Endothelial cell of umbilical vein (primary cell): ENCODE measurements around the gene HEBP1. TPM values are rescaled to one million over a fixed set of nuclear protein-coding genes. Genes with fewer than 3 reads are reported as not detected.

ENCODE experiments used
- BruUV-seq: library from RNA; stranded (reverse); fragments of 400-500 nt; replicated peaks from 2 replicates; lab custom pipeline; 2021; lab: Mats Ljungman, UMichigan
- CTCF ChIA-PET: fragments of 300-600, 350-600 bp; sonication (Branson Sonifier 250); formaldehyde crosslinking; loops from one replicate; lab custom pipeline; 2021; ENCODE audit warnings: antibody characterized with exemption, inconsistent platforms; lab: Charles Lee
- POLR2A ChIA-PET: fragments of 300-600, 350-600 bp; sonication (Branson Sonifier 250); formaldehyde crosslinking; loops from one replicate; lab custom pipeline; 2021; ENCODE audit warnings: antibody characterized with exemption, inconsistent platforms; lab: Charles Lee
- DNase-seq: peaks from one replicate; pipeline ENCODE4 v3.0.0-alpha.2; 2011; ENCODE audit warnings: low read depth, low spot score
- FAIRE-seq: peaks from 2 replicates; lab custom pipeline; 2011; peaks lifted over from hg19 to GRCh38; lab: Jason Lieb, UNC
- H2AFZ ChIP-seq: 2 replicates; pipeline ENCODE4 v1.6.0; 2012; ENCODE audit warnings: low read depth, low read length, control low read depth, inconsistent platforms
- H3K27ac ChIP-seq: 2 replicates; pipeline ENCODE4 v1.5.1; 2011; ENCODE audit warnings: low read depth, mild to moderate bottlenecking, control low read depth, low read length, moderate library complexity; ENCODE audit not compliant: insufficient read depth
- H3K27me3 ChIP-seq, 2 experiments: 2 replicates each; pipeline versions ENCODE4 v1.6.0 to v1.6.1; 2011; ENCODE audit warnings: low read length in 2 of 2, mixed read lengths in 1 of 2; ENCODE audit not compliant: control insufficient read depth in 2 of 2, insufficient read depth in 2 of 2
- H3K36me3 ChIP-seq, 2 experiments: 2 replicates in 1 of 2; 3 replicates in 1 of 2; pipeline ENCODE4 v1.5.1; 2011; ENCODE audit warnings: low read length in 2 of 2, mild to moderate bottlenecking in 1 of 2, moderate library complexity in 1 of 2; ENCODE audit not compliant: control insufficient read depth in 2 of 2, insufficient read depth in 2 of 2; ENCODE audit errors: extremely low read depth in 1 of 2
- H3K4me1 ChIP-seq: 3 replicates; pipeline ENCODE4 v1.5.1; 2011; ENCODE audit warnings: mild to moderate bottlenecking, low read length; ENCODE audit not compliant: control insufficient read depth, insufficient read depth; ENCODE audit errors: extremely low read depth
- H3K4me2 ChIP-seq: 2 replicates; pipeline ENCODE4 v1.6.1; 2011; ENCODE audit warnings: low read length, control low read depth, mixed read lengths; ENCODE audit not compliant: insufficient read depth
- H3K4me3 ChIP-seq, 3 experiments: fragments of 200-600 bp in 1 of 3; sonication (generic), shearing (Covaris generic) in 1 of 3; replicated peaks in 1 of 3; 2 replicates each; pipeline ENCODE4 v1.5.1; 2011 to 2016; ENCODE audit warnings: control low read depth in 3 of 3, low read length in 3 of 3, mild to moderate bottlenecking in 2 of 3, inconsistent platforms in 1 of 3, low read depth in 1 of 3, moderate library complexity in 1 of 3; ENCODE audit not compliant: insufficient read depth in 1 of 3
- H3K79me2 ChIP-seq: 2 replicates; pipeline ENCODE4 v1.6.0; 2012; ENCODE audit warnings: low read length, inconsistent platforms; ENCODE audit not compliant: control insufficient read depth, insufficient read depth
- H3K9ac ChIP-seq: replicated peaks from 2 replicates; pipeline ENCODE3; 2011; ENCODE audit warnings: low read length, control low read depth; ENCODE audit not compliant: insufficient read depth; ENCODE audit errors: extremely low read depth
- H3K9me1 ChIP-seq: replicated peaks from 3 replicates; pipeline ENCODE4 v1.6.0; 2011; ENCODE audit warnings: mild to moderate bottlenecking, low read length; ENCODE audit not compliant: control insufficient read depth, insufficient read depth; ENCODE audit errors: extremely low read depth
- H3K9me3 ChIP-seq: replicated peaks from 2 replicates; pipeline ENCODE4 v1.5.1; 2012; ENCODE audit warnings: low read length, inconsistent platforms; ENCODE audit not compliant: control insufficient read depth, insufficient read depth
- H4K20me1 ChIP-seq: replicated peaks from 2 replicates; pipeline ENCODE3; 2011; ENCODE audit warnings: mild to moderate bottlenecking, low read length; ENCODE audit not compliant: control insufficient read depth, insufficient read depth; ENCODE audit errors: extremely low read depth
- EZH2 ChIP-seq: IDR thresholded peaks from 2 replicates; pipeline ENCODE4 v1.6.1; 2012; ENCODE audit warnings: borderline replicate concordance, low read depth, mild to moderate bottlenecking, moderate library complexity, low read length, inconsistent platforms; ENCODE audit not compliant: severe bottlenecking
- FOS ChIP-seq: IDR thresholded peaks from 2 replicates; pipeline ENCODE4 v1.6.1; 2011; ENCODE audit warnings: mild to moderate bottlenecking, low read length, moderate library complexity, borderline replicate concordance; ENCODE audit not compliant: insufficient read depth
- GATA2 ChIP-seq: IDR thresholded peaks from 2 replicates; pipeline ENCODE4 v1.7.0; 2011; ENCODE audit warnings: low read depth, mild to moderate bottlenecking, moderate library complexity, mixed read lengths, low read length; ENCODE audit not compliant: insufficient read length, insufficient read depth
- JUN ChIP-seq: IDR thresholded peaks from 2 replicates; pipeline ENCODE4 v1.6.1; 2011; ENCODE audit warnings: borderline replicate concordance, low read depth; ENCODE audit not compliant: insufficient read length, insufficient read depth
- MYC ChIP-seq: IDR thresholded peaks from one replicate; pipeline ENCODE4 v1.6.1; 2011; ENCODE audit warnings: mild to moderate bottlenecking, low read depth, low read length
- POLR2A ChIP-seq: IDR thresholded peaks from 2 replicates; pipeline ENCODE4 v1.6.1; 2012; ENCODE audit warnings: low read depth, mild to moderate bottlenecking, control low read depth, low read length
- POLR2AphosphoS5 ChIP-seq: IDR thresholded peaks from 2 replicates; pipeline ENCODE4 v1.6.1; 2012; ENCODE audit warnings: low read depth, mild to moderate bottlenecking, control low read depth, low read length, moderate library complexity; ENCODE audit not compliant: insufficient read depth
- dilution Hi-C: fragments of 300-500 bp; cut with MboI; formaldehyde crosslinking; loops from one replicate; pipeline ENCODE4 v1.15.0; 2019; ENCODE audit warnings: low sequenced_read_pairs; ENCODE audit not compliant: extremely low pct_ligation_motif_present
- intact Hi-C: fragments of 100-400 bp; cut with micrococcal nuclease; formaldehyde crosslinking; loops from one replicate; pipeline ENCODE4 v1.10.0; 2022
- polyA plus RNA-seq, 4 experiments: library from polyadenylated mRNA; depleted of rRNA in 3 of 4; stranded (reverse) in 3 of 4; unstranded in 1 of 4; fragments of >200 nt; gene quantifications; 2 replicates each; pipeline versions ENCODE4 v1.2.1 to v1.2.3, GENCODE V29; 2011 to 2012; ENCODE audit warnings: missing spikeins in 1 of 4
- total RNA-seq: library from RNA; stranded (reverse); gene quantifications from 2 replicates; pipeline ENCODE4 v1.2.3, GENCODE V29; 2021
- TF ChIP-seq, protein P1 (sequence below), 2 donors: IDR thresholded peaks; 1 replicate in 1 of 2; 2 replicates in 1 of 2; pipeline ENCODE4 v1.5.1; 2011; ENCODE audit warnings: low read length in 2 of 2, mild to moderate bottlenecking in 2 of 2, moderate library complexity in 2 of 2, control low read depth in 1 of 2, inconsistent platforms in 1 of 2, low read depth in 1 of 2; ENCODE audit not compliant: insufficient read depth in 1 of 2; ENCODE audit errors: extremely low read depth in 1 of 2
- TF ChIP-seq, protein P2 (sequence below): IDR thresholded peaks from 2 replicates; pipeline ENCODE4 v1.6.1; 2011; ENCODE audit not compliant: insufficient read depth, insufficient read length

HEBP1 gene
- total and polyA plus RNA-seq, 2 donors (not counting 3 experiments of a cell fraction or from before 2014, with no cell fraction given): 23.1 to 59.5 TPM

DNA sequence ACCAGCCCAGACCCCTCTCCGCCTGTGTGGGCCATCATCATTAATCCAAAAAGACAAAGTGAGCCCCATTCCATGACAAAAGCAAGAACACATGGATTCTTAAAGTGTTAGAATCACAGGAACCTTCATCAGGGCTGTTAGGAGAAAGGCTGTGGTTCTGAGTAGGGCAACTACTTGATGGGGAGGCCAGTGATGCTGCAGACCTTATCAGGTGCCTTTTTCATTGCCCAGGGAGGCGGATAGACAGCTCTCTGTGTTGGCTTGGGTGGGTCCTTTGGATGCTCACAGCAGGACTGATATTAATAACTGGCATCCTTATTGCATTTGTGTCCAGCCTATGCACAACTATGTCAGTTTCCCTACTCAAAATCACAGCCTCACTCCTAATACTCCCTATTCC is 2.3 kb downstream of the HEBP1 start:
- Histone ChIP-seq H3K4me1 (peaks cover 22% of the 10 kb centered on the region), H3K79me2 (peaks cover 8% of the 10 kb centered on the region), H3K4me3 (no peak overlapping the region), H3K27ac (no peak overlapping the region), H3K27me3 (no peaks in the 10 kb centered on the region), H2AFZ (no peak overlapping the region), H3K9me3 (no peaks in the 10 kb centered on the region), H4K20me1 (no peaks in the 10 kb centered on the region), H3K4me2 (no peak overlapping the region), H3K9ac (no peak overlapping the region), H3K36me3 (no peaks in the 10 kb centered on the region), H3K9me1 (no peaks in the 10 kb centered on the region)
- CTCF ChIA-PET: interaction anchor here (1.2 to 5.3 kb wide), 7 partner anchors 11 to 214 kb away, joined by 3 to 23 read pairs (median 4); no protein-coding TSS in a partner anchor
- dilution Hi-C loops (no loop called here), intact Hi-C loops (no loop called here)
- FAIRE-seq (no peak), DNase-seq (no peak)
- POLR2A ChIA-PET: no interaction called here
- TF ChIP-seq MYC (no peak), POLR2AphosphoS5 (no peak), FOS (no peak), POLR2A (no peak), JUN (no peak), GATA2 (no peak), EZH2 (no peak)
- TF ChIP-seq, protein P1, sequence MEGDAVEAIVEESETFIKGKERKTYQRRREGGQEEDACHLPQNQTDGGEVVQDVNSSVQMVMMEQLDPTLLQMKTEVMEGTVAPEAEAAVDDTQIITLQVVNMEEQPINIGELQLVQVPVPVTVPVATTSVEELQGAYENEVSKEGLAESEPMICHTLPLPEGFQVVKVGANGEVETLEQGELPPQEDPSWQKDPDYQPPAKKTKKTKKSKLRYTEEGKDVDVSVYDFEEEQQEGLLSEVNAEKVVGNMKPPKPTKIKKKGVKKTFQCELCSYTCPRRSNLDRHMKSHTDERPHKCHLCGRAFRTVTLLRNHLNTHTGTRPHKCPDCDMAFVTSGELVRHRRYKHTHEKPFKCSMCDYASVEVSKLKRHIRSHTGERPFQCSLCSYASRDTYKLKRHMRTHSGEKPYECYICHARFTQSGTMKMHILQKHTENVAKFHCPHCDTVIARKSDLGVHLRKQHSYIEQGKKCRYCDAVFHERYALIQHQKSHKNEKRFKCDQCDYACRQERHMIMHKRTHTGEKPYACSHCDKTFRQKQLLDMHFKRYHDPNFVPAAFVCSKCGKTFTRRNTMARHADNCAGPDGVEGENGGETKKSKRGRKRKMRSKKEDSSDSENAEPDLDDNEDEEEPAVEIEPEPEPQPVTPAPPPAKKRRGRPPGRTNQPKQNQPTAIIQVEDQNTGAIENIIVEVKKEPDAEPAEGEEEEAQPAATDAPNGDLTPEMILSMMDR (IDR thresholded peaks at IDR 0.05; ENCODE audit: extremely low read depth in 1 of 2, insufficient read depth in 1 of 2, low read depth in 1 of 2, low read length in 2 of 2): no peak
- TF ChIP-seq, protein P2, sequence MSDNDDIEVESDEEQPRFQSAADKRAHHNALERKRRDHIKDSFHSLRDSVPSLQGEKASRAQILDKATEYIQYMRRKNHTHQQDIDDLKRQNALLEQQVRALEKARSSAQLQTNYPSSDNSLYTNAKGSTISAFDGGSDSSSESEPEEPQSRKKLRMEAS: no peak
- BruUV-seq: no TSS peak
